HEK293 (cell line): ENCODE results near the gene CENPC.
A peak's percentile ranks its signal among the peaks of the same experiment; 100 is the strongest.

Source experiments
- CTCF ChIA-PET: fragments of 350-600 bp; formaldehyde crosslinking; extraction: SDS; loops from one replicate; lab custom pipeline; 2021; ENCODE audit warnings: antibody characterized with exemption; lab: Yijun Ruan, JAX
- POLR2A ChIA-PET: fragments of 300-600 bp; formaldehyde crosslinking; extraction: SDS; loops from one replicate; lab custom pipeline; 2020; ENCODE audit warnings: antibody characterized with exemption, inconsistent platforms; lab: Yijun Ruan, JAX
- H3K27ac ChIP-seq: fragments of 200-500 bp; sonication (Bioruptor generic); 2 replicates; pipeline ENCODE4 v1.5.1; 2014; ENCODE audit warnings: low read depth, low read length, control low read depth, inconsistent platforms; ENCODE audit errors: extremely low read depth
- H3K36me3 ChIP-seq, 2 experiments: fragments of 200-500 bp in 1 of 2; sonication (Bioruptor generic) in 1 of 2; 1 replicate in 1 of 2; 2 replicates in 1 of 2; pipeline ENCODE4 v1.5.1; 2014 to 2017; ENCODE audit warnings: inconsistent platforms in 2 of 2, low read length in 2 of 2; ENCODE audit not compliant: control insufficient read depth in 2 of 2, insufficient read depth in 1 of 2
- H3K4me1 ChIP-seq: fragments of 200-500 bp; sonication (Bioruptor generic); 2 replicates; pipeline ENCODE4 v1.5.1; 2014; ENCODE audit warnings: mild to moderate bottlenecking, low read length, inconsistent platforms; ENCODE audit not compliant: control insufficient read depth, insufficient read depth
- H3K4me3 ChIP-seq: 2 replicates; pipeline ENCODE4 v1.5.1; 2011; ENCODE audit warnings: low read depth, mild to moderate bottlenecking, control low read depth, low read length, moderate library complexity
- H3K9me3 ChIP-seq: fragments of 200-500 bp; sonication (Bioruptor generic); 2 replicates; pipeline ENCODE4 v1.5.1; 2014; ENCODE audit warnings: low read depth, low read length, inconsistent platforms; ENCODE audit not compliant: control insufficient read depth, insufficient read depth
- IKZF3 ChIP-seq: fragments of 450-650 bp; IDR thresholded peaks from 2 replicates; pipeline ENCODE4 v1.5.0; 2018; ENCODE audit warnings: missing biosample characterization, mild to moderate bottlenecking, missing genetic modification characterization, moderate library complexity
- KLF10 ChIP-seq: fragments of 450-650 bp; IDR thresholded peaks from 2 replicates; pipeline ENCODE4 v1.5.1; 2018; ENCODE audit warnings: missing biosample characterization, mild to moderate bottlenecking, missing genetic modification characterization
- OSR2 ChIP-seq: fragments of 450-650 bp; formaldehyde crosslinking; IDR thresholded peaks from 2 replicates; pipeline ENCODE4 v1.5.1; 2016; ENCODE audit warnings: missing biosample characterization, missing genetic modification characterization
- SP7 ChIP-seq: fragments of 450-650 bp; formaldehyde crosslinking; IDR thresholded peaks from 2 replicates; pipeline ENCODE4 v1.5.1; 2016; ENCODE audit warnings: missing biosample characterization, missing genetic modification characterization
- ZBTB17 ChIP-seq: fragments of 450-650 bp; formaldehyde crosslinking; IDR thresholded peaks from 2 replicates; pipeline ENCODE4 v1.5.1; 2016; ENCODE audit warnings: missing biosample characterization, missing genetic modification characterization
- ZBTB20 ChIP-seq: fragments of 450-650 bp; formaldehyde crosslinking; IDR thresholded peaks from 2 replicates; pipeline ENCODE4 v1.5.1; 2016; ENCODE audit warnings: missing biosample characterization, missing genetic modification characterization
- ZBTB21 ChIP-seq: fragments of 450-650 bp; formaldehyde crosslinking; IDR thresholded peaks from 2 replicates; pipeline ENCODE4 v1.5.1; 2017; ENCODE audit warnings: missing biosample characterization, missing genetic modification characterization
- ZBTB48 ChIP-seq: fragments of 450-650 bp; formaldehyde crosslinking; IDR thresholded peaks from 2 replicates; pipeline ENCODE4 v1.5.1; 2016; ENCODE audit warnings: missing biosample characterization, missing genetic modification characterization
- ZFP41 ChIP-seq: fragments of 450-650 bp; formaldehyde crosslinking; IDR thresholded peaks from 2 replicates; pipeline ENCODE4 v1.5.1; 2016; ENCODE audit warnings: missing biosample characterization, missing genetic modification characterization, borderline replicate concordance
- ZNF155 ChIP-seq: fragments of 450-650 bp; formaldehyde crosslinking; IDR thresholded peaks from 2 replicates; pipeline ENCODE4 v1.5.1; 2016; ENCODE audit warnings: missing biosample characterization, missing genetic modification characterization
- ZNF16 ChIP-seq: fragments of 450-650 bp; formaldehyde crosslinking; IDR thresholded peaks from 2 replicates; pipeline ENCODE4 v1.5.1; 2016; ENCODE audit warnings: low read depth, missing biosample characterization, missing genetic modification characterization
- ZNF169 ChIP-seq: fragments of 450-650 bp; formaldehyde crosslinking; IDR thresholded peaks from 2 replicates; pipeline ENCODE4 v1.5.1; 2016; ENCODE audit warnings: missing biosample characterization, missing genetic modification characterization
- ZNF23 ChIP-seq: fragments of 450-650 bp; formaldehyde crosslinking; IDR thresholded peaks from 2 replicates; pipeline ENCODE4 v1.5.1; 2016; ENCODE audit warnings: missing biosample characterization, missing genetic modification characterization, borderline replicate concordance
- ZNF302 ChIP-seq: fragments of 450-650 bp; formaldehyde crosslinking; IDR thresholded peaks from 2 replicates; pipeline ENCODE4 v1.5.1; 2016; ENCODE audit warnings: missing biosample characterization, missing genetic modification characterization, low read depth
- ZNF311 ChIP-seq: fragments of 450-650 bp; formaldehyde crosslinking; IDR thresholded peaks from 2 replicates; pipeline ENCODE4 v1.5.1; 2017; ENCODE audit warnings: missing biosample characterization, missing genetic modification characterization, borderline replicate concordance
- ZNF335 ChIP-seq: fragments of 450-650 bp; formaldehyde crosslinking; conservative IDR thresholded peaks from 2 replicates; pipeline ENCODE4 v1.5.1; 2016; ENCODE audit warnings: missing biosample characterization, missing genetic modification characterization
- ZNF350 ChIP-seq: fragments of 450-650 bp; formaldehyde crosslinking; IDR thresholded peaks from 2 replicates; pipeline ENCODE4 v1.5.0; 2017; ENCODE audit warnings: missing biosample characterization, mild to moderate bottlenecking, missing genetic modification characterization
- ZNF366 ChIP-seq: fragments of 450-650 bp; formaldehyde crosslinking; conservative IDR thresholded peaks from 2 replicates; pipeline ENCODE4 v1.5.1; 2016; ENCODE audit warnings: missing biosample characterization, missing genetic modification characterization
- ZNF394 ChIP-seq: fragments of 450-650 bp; formaldehyde crosslinking; IDR thresholded peaks from 2 replicates; pipeline ENCODE4 v1.5.1; 2016; ENCODE audit warnings: missing biosample characterization, missing genetic modification characterization, mild to moderate bottlenecking, moderate library complexity, borderline replicate concordance
- ZNF416 ChIP-seq: fragments of 450-650 bp; formaldehyde crosslinking; IDR thresholded peaks from 2 replicates; pipeline ENCODE4 v1.5.1; 2016; ENCODE audit warnings: missing biosample characterization, missing genetic modification characterization
- ZNF426 ChIP-seq: fragments of 450-650 bp; formaldehyde crosslinking; IDR thresholded peaks from 2 replicates; pipeline ENCODE4 v1.5.1; 2017; ENCODE audit warnings: missing biosample characterization, missing genetic modification characterization, mild to moderate bottlenecking, inconsistent platforms, moderate library complexity
- ZNF473 ChIP-seq: fragments of 450-650 bp; formaldehyde crosslinking; IDR thresholded peaks from 2 replicates; pipeline ENCODE4 v1.5.1; 2017; ENCODE audit warnings: missing biosample characterization, missing genetic modification characterization
- ZNF654 ChIP-seq: fragments of 450-650 bp; formaldehyde crosslinking; IDR thresholded peaks from 2 replicates; pipeline ENCODE4 v1.5.1; 2016; ENCODE audit warnings: low read depth, missing biosample characterization, missing genetic modification characterization
- ZNF664 ChIP-seq: fragments of 450-650 bp; formaldehyde crosslinking; IDR thresholded peaks from 2 replicates; pipeline ENCODE4 v1.5.1; 2016; ENCODE audit warnings: missing biosample characterization, missing genetic modification characterization
- ZNF837 ChIP-seq: fragments of 450-650 bp; formaldehyde crosslinking; IDR thresholded peaks from 2 replicates; pipeline ENCODE4 v1.5.1; 2016; ENCODE audit warnings: missing biosample characterization, missing genetic modification characterization
- TF ChIP-seq, protein P1 (sequence below): fragments of 450-650 bp; formaldehyde crosslinking; optimal IDR thresholded peaks from 2 replicates; pipeline ENCODE3; 2016; ENCODE audit warnings: missing biosample characterization, mild to moderate bottlenecking, missing genetic modification characterization
- TF ChIP-seq, protein P2 (sequence below): fragments of 450-650 bp; formaldehyde crosslinking; IDR thresholded peaks from 2 replicates; pipeline ENCODE4 v1.5.1; 2017; ENCODE audit warnings: missing biosample characterization, missing genetic modification characterization
- TF ChIP-seq, protein P3 (sequence below): fragments of 450-650 bp; formaldehyde crosslinking; IDR thresholded peaks from 2 replicates; pipeline ENCODE4 v1.5.1; 2017; ENCODE audit warnings: missing biosample characterization, missing genetic modification characterization
- TF ChIP-seq, protein P4 (sequence below): fragments of 450-650 bp; formaldehyde crosslinking; IDR thresholded peaks from 2 replicates; pipeline ENCODE4 v1.5.1; 2017; ENCODE audit warnings: missing biosample characterization, missing genetic modification characterization

The CENPC gene

DNA sequence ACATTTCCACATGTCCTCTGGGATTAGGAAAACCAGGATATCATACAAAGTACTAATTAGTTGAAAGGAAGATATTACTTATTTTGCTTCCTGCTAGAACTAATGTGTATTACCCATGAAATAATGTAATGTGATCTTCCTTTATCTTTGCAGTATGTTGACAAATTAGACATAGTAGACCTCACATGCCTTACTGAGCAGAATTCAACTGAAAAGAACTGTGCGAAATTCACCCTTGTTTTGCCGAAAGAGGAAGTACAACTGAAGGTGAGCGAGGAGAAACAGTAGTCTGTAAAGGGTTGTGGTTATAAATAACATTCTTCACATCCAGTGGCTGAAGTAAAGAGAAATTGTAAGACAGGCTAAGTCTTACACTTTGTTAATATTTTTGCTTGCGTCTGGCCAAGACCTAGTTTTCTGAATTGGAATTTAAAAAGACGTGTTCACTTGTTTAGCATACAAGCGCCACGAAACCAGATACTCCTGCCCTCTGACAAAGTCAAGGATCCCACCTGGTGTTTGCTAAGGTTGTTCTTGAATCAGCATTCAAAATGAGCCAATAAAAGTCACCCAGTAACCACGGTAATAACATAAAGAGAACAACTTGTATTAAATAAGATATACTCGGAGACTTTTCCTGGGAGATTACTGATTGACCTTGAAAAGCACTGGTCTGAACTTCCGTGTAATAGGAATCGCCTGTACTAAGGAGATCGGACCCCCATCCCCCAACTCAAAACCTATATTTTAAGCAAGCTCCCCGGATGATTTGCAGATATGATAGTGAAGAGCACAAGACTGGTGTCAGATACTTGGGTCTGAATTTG is 30.1 kb upstream of the CENPC start:
- Histone ChIP-seq H3K9me3 (no peaks in the 10 kb centered on the region), H3K36me3 (no peaks in the 10 kb centered on the region), H3K27ac (peak overlapping the region; percentile 27), H3K4me3 (no peak overlapping the region), H3K4me1 (no peaks in the 10 kb centered on the region)
- CTCF ChIA-PET, result no interaction called here
- POLR2A ChIA-PET, result no interaction called here
- peak; percentile 53; the same call in 1 of the 2 replicates for TF ChIP-seq IKZF3 (tag by site-specific recombination)
- TF ChIP-seq ZNF426, result no peak
- TF ChIP-seq SP7 (tag by site-specific recombination), result peak; percentile 79
- no peak for TF ChIP-seq KLF10 (tag by site-specific recombination)
- TF ChIP-seq OSR2 (tag by site-specific recombination), result peak; percentile 49; the same call in 1 of the 2 replicates
- 0 out of 2 replicates have a peak, but pooled peaks have one; percentile 10 for TF ChIP-seq ZNF664 (tag by site-specific recombination)
- TF ChIP-seq ZNF335 (tag by site-specific recombination), result 0 out of 2 replicates have a peak, but pooled peaks have one; percentile 27
- TF ChIP-seq ZBTB17, result peak; percentile 29; the same call in 1 of the 2 replicates
- TF ChIP-seq ZNF23 (tag by site-specific recombination), result no peak
- no peak for TF ChIP-seq ZNF394 (tag by site-specific recombination)
- peak; percentile 63; the same call in 1 of the 2 replicates for TF ChIP-seq ZNF366
- no peak for TF ChIP-seq ZNF837 (tag by site-specific recombination)
- TF ChIP-seq, protein P1, sequence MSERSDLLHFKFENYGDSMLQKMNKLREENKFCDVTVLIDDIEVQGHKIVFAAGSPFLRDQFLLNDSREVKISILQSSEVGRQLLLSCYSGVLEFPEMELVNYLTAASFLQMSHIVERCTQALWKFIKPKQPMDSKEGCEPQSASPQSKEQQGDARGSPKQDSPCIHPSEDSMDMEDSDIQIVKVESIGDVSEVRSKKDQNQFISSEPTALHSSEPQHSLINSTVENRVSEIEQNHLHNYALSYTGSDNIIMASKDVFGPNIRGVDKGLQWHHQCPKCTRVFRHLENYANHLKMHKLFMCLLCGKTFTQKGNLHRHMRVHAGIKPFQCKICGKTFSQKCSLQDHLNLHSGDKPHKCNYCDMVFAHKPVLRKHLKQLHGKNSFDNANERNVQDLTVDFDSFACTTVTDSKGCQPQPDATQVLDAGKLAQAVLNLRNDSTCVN (tag by site-specific recombination), result no peak
- TF ChIP-seq, protein P2, sequence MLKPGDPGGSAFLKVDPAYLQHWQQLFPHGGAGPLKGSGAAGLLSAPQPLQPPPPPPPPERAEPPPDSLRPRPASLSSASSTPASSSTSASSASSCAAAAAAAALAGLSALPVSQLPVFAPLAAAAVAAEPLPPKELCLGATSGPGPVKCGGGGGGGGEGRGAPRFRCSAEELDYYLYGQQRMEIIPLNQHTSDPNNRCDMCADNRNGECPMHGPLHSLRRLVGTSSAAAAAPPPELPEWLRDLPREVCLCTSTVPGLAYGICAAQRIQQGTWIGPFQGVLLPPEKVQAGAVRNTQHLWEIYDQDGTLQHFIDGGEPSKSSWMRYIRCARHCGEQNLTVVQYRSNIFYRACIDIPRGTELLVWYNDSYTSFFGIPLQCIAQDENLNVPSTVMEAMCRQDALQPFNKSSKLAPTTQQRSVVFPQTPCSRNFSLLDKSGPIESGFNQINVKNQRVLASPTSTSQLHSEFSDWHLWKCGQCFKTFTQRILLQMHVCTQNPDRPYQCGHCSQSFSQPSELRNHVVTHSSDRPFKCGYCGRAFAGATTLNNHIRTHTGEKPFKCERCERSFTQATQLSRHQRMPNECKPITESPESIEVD, result peak; percentile 78

DNA sequence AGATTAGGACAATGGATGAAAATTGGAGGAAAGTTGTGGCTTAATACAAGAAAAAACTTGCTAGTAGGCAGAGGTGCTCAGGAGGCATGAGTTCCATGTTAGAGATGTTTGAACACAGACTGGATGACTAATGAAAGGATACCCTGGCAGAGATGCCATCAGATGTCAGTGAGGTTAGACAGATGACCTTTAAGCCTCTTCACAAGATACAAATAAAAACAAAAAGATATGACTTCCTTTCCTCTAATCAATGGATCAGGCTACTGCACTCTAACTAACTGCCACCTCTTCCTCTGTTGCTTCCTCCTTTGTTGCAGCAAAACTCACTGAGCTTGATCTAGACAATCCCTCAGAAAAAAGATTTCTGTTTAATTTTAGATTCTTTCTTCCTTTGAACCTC is 27.9 kb upstream of the CENPC start:
- H3K9me3 ChIP-seq, result no peaks in the 10 kb centered on the region
- no peak overlapping the region for H3K4me3 ChIP-seq
- POLR2A ChIA-PET, result no interaction called here
- no peak overlapping the region for H3K27ac ChIP-seq
- CTCF ChIA-PET, result interaction anchor here (0.7 kb wide), 1 partner anchor 308 kb away, joined by 3 read pairs; no protein-coding TSS in a partner anchor
- H3K36me3 ChIP-seq, result no peaks in the 10 kb centered on the region
- no peaks in the 10 kb centered on the region for H3K4me1 ChIP-seq
- TF ChIP-seq ZNF350 (tag by site-specific recombination), result no peak
- no peak for TF ChIP-seq ZNF155 (tag by site-specific recombination)
- TF ChIP-seq ZNF16 (tag by site-specific recombination), result no peak
- TF ChIP-seq ZBTB21 (tag by site-specific recombination), result no peak
- TF ChIP-seq, protein P3, sequence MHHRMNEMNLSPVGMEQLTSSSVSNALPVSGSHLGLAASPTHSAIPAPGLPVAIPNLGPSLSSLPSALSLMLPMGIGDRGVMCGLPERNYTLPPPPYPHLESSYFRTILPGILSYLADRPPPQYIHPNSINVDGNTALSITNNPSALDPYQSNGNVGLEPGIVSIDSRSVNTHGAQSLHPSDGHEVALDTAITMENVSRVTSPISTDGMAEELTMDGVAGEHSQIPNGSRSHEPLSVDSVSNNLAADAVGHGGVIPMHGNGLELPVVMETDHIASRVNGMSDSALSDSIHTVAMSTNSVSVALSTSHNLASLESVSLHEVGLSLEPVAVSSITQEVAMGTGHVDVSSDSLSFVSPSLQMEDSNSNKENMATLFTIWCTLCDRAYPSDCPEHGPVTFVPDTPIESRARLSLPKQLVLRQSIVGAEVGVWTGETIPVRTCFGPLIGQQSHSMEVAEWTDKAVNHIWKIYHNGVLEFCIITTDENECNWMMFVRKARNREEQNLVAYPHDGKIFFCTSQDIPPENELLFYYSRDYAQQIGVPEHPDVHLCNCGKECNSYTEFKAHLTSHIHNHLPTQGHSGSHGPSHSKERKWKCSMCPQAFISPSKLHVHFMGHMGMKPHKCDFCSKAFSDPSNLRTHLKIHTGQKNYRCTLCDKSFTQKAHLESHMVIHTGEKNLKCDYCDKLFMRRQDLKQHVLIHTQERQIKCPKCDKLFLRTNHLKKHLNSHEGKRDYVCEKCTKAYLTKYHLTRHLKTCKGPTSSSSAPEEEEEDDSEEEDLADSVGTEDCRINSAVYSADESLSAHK, result no peak
- no peak for TF ChIP-seq ZNF416 (tag by site-specific recombination)
- no peak for TF ChIP-seq ZBTB48 (tag by site-specific recombination)
- no peak for TF ChIP-seq ZNF302 (tag by site-specific recombination)
- no peak for TF ChIP-seq ZNF654 (tag by site-specific recombination)
- no peak for TF ChIP-seq ZNF473 (tag by site-specific recombination)
- TF ChIP-seq ZNF311 (tag by site-specific recombination), result no peak
- no peak for TF ChIP-seq ZBTB17
- TF ChIP-seq, protein P4, sequence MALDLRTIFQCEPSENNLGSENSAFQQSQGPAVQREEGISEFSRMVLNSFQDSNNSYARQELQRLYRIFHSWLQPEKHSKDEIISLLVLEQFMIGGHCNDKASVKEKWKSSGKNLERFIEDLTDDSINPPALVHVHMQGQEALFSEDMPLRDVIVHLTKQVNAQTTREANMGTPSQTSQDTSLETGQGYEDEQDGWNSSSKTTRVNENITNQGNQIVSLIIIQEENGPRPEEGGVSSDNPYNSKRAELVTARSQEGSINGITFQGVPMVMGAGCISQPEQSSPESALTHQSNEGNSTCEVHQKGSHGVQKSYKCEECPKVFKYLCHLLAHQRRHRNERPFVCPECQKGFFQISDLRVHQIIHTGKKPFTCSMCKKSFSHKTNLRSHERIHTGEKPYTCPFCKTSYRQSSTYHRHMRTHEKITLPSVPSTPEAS (tag by site-specific recombination), result no peak
- TF ChIP-seq ZFP41 (tag by site-specific recombination), result no peak
- no peak for TF ChIP-seq SP7 (tag by site-specific recombination)
- no peak for TF ChIP-seq ZNF169 (tag by site-specific recombination)
- no peak for TF ChIP-seq ZNF426
- no peak for TF ChIP-seq ZBTB20 (tag by site-specific recombination)
